SK-N-SH treated with all-trans-retinoic acid at 6 μM for 48 hours (cell line): ENCODE measurements around the gene TOMM7.

Experiments
- ATAC-seq: fragments of 200-7000 bp; cut with Tn5 transposase; 3 replicates; pipeline ENCODE4 v1.9.1; 2020; ENCODE audit warnings: mild to moderate bottlenecking, moderate library complexity
- BACH2 ChIP-seq: fragments of 250-450 bp; sonication (Bioruptor Pico); IDR thresholded peaks from 2 replicates; pipeline ENCODE4 v1.9.0; 2021; ENCODE audit warnings: mild to moderate bottlenecking, borderline replicate concordance
- CSDC2 ChIP-seq: fragments of 250-450 bp; sonication (Bioruptor Pico); IDR thresholded peaks from 2 replicates; pipeline ENCODE4 v1.5.0; 2020; ENCODE audit warnings: mild to moderate bottlenecking, moderate library complexity
- ESRRG ChIP-seq: fragments of 250-450 bp; sonication (Bioruptor Pico); IDR thresholded peaks from 2 replicates; pipeline ENCODE4 v1.6.1; 2021; ENCODE audit warnings: mild to moderate bottlenecking
- GLIS3 ChIP-seq: fragments of 250-450 bp; sonication (Bioruptor Pico); IDR thresholded peaks from 2 replicates; pipeline ENCODE4 v1.5.0; 2020; ENCODE audit warnings: mild to moderate bottlenecking, moderate library complexity
- OSR1 ChIP-seq: fragments of 250-450 bp; sonication (Bioruptor Pico); IDR thresholded peaks from 2 replicates; pipeline ENCODE4 v1.8.0; 2022; ENCODE audit warnings: moderate library complexity, mild to moderate bottlenecking, inconsistent platforms
- PPARA ChIP-seq: fragments of 250-450 bp; sonication (Bioruptor Pico); IDR thresholded peaks from 2 replicates; pipeline ENCODE4 v1.5.0; 2020; ENCODE audit warnings: mild to moderate bottlenecking, borderline replicate concordance
- RARB ChIP-seq: fragments of 250-450 bp; sonication (Bioruptor Pico); IDR thresholded peaks from 2 replicates; pipeline ENCODE4 v1.8.0; 2021; ENCODE audit warnings: mild to moderate bottlenecking, moderate library complexity
- SNAI2 ChIP-seq: fragments of 250-450 bp; sonication (Bioruptor Pico); IDR thresholded peaks from 2 replicates; pipeline ENCODE4 v1.5.0; 2020; ENCODE audit warnings: mild to moderate bottlenecking, moderate library complexity
- TCF4 ChIP-seq: fragments of 250-450 bp; sonication (Bioruptor Pico); IDR thresholded peaks from 2 replicates; pipeline ENCODE4 v1.8.0; 2021; ENCODE audit warnings: mild to moderate bottlenecking, moderate library complexity, borderline replicate concordance
- TOX ChIP-seq: fragments of 250-450 bp; sonication (Bioruptor Pico); IDR thresholded peaks from 2 replicates; pipeline ENCODE4 v1.8.0; 2021; ENCODE audit warnings: mild to moderate bottlenecking, moderate library complexity, borderline replicate concordance
- ZC3H10 ChIP-seq: fragments of 250-450 bp; sonication (Bioruptor Pico); IDR thresholded peaks from 2 replicates; pipeline ENCODE4 v1.5.1; 2021; ENCODE audit warnings: mild to moderate bottlenecking, moderate library complexity
- ZFP3 ChIP-seq: fragments of 250-450 bp; sonication (Bioruptor Pico); IDR thresholded peaks from 2 replicates; pipeline ENCODE4 v1.5.0; 2020; ENCODE audit warnings: mild to moderate bottlenecking, moderate library complexity
- ZFP30 ChIP-seq: fragments of 450-650 bp; formaldehyde crosslinking; IDR thresholded peaks from 2 replicates; pipeline ENCODE4 v1.5.0; 2022; ENCODE audit warnings: mild to moderate bottlenecking, moderate library complexity
- ZNF565 ChIP-seq: fragments of 450-650 bp; formaldehyde crosslinking; conservative IDR thresholded peaks from 2 replicates; pipeline ENCODE4 v1.5.0; 2020; ENCODE audit warnings: low read depth, mild to moderate bottlenecking, moderate library complexity
- ZNF70 ChIP-seq: fragments of 450-650 bp; formaldehyde crosslinking; IDR thresholded peaks from 2 replicates; pipeline ENCODE4 v1.5.0; 2020; ENCODE audit warnings: mild to moderate bottlenecking, moderate library complexity
- ZNF8 ChIP-seq: fragments of 450-650 bp; formaldehyde crosslinking; IDR thresholded peaks from 2 replicates; pipeline ENCODE4 v1.5.0; 2020; ENCODE audit warnings: mild to moderate bottlenecking, moderate library complexity
- TF ChIP-seq, protein P1 (sequence below): fragments of 250-450 bp; sonication (Bioruptor Pico); IDR thresholded peaks from 2 replicates; pipeline ENCODE4 v1.5.1; 2021; ENCODE audit warnings: mild to moderate bottlenecking, moderate library complexity
- TF ChIP-seq, protein P2 (sequence below): fragments of 250-450 bp; sonication (Bioruptor Pico); IDR thresholded peaks from 2 replicates; pipeline ENCODE4 v1.5.1; 2020; ENCODE audit warnings: low read depth, mild to moderate bottlenecking, moderate library complexity
- TF ChIP-seq, protein P3 (sequence below): fragments of 250-450 bp; sonication (Bioruptor Pico); IDR thresholded peaks from 2 replicates; pipeline ENCODE4 v1.8.0; 2020; ENCODE audit warnings: mild to moderate bottlenecking, moderate library complexity, borderline replicate concordance
- TF ChIP-seq, protein P4 (sequence below): fragments of 250-450 bp; sonication (Bioruptor Pico); IDR thresholded peaks from 2 replicates; pipeline ENCODE4 v1.5.0; 2020; ENCODE audit warnings: mild to moderate bottlenecking, moderate library complexity

Gene TOMM7

DNA sequence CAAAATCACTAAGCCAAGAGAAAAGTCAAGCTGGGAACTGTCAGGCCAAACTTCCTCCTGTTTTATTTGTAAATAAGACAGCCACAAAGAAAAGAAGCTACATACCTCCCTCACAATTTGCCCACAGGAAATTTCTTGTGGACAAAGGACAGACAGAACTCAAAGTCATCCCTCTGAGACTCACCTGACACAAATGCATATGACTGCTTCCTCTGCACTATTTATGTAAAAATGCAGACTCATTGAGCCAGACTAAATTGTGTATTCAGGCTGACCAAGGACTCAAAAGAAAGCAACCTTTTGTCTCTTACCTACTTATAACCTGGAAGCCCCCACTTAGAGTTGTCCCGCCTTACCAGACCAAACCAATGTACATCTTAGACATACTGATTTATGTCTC is 11.8 kb downstream of the TOMM7 start:
- no peak for ATAC-seq
- TF ChIP-seq RARB (CRISPR knock-in tag) (no peak), CSDC2 (no peak), PPARA (CRISPR knock-in tag) (no peak), ZNF565 (no peak), SNAI2 (CRISPR knock-in tag) (no peak)

DNA sequence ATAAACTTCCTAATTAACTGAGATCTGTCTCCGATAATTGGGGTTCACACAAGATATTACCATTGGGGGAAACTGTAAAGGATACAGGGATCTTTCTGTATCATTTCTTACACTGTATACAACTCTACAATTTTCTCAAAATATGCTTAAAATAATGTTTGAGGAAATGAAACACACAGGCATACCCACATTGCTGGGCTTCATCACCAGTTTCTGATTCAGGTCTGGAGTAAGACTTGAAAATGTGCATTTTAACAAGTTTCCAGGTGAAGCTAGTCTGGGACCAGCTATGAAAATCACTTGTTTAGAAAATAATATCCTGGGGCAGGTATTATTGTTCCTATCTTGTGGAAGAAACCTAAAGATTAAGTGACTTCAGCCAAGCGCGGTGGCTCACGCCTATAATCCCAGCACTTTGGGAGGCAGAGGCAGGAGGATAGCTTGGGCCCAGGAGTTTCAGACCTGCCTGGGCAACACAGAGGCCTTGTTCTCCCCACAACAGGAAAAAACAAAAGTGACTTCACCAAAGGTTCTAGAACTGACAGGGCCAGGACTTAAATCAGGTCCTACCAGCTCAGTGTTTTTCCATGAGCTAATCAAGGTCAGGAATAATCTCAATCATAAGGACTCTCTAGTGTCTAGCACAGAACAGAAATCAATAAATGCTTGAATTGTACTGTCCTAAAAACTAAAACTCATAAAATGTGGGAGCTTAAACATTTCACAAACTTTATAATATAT is 12.6 kb downstream of the TOMM7 start:
- TF ChIP-seq TOX (CRISPR knock-in tag) (no peak), ESRRG (CRISPR knock-in tag) (no peak), TCF4 (CRISPR knock-in tag) (no peak), GLIS3 (CRISPR knock-in tag) (no peak), CSDC2 (no peak), ZC3H10 (CRISPR knock-in tag) (no peak), ZNF8 (CRISPR knock-in tag) (no peak), OSR1 (CRISPR knock-in tag) (no peak), ZNF70 (CRISPR knock-in tag) (no peak)
- TF ChIP-seq, protein P1, sequence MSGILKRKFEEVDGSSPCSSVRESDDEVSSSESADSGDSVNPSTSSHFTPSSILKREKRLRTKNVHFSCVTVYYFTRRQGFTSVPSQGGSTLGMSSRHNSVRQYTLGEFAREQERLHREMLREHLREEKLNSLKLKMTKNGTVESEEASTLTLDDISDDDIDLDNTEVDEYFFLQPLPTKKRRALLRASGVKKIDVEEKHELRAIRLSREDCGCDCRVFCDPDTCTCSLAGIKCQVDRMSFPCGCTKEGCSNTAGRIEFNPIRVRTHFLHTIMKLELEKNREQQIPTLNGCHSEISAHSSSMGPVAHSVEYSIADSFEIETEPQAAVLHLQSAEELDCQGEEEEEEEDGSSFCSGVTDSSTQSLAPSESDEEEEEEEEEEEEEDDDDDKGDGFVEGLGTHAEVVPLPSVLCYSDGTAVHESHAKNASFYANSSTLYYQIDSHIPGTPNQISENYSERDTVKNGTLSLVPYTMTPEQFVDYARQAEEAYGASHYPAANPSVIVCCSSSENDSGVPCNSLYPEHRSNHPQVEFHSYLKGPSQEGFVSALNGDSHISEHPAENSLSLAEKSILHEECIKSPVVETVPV (CRISPR knock-in tag), result no peak
- TF ChIP-seq, protein P2, sequence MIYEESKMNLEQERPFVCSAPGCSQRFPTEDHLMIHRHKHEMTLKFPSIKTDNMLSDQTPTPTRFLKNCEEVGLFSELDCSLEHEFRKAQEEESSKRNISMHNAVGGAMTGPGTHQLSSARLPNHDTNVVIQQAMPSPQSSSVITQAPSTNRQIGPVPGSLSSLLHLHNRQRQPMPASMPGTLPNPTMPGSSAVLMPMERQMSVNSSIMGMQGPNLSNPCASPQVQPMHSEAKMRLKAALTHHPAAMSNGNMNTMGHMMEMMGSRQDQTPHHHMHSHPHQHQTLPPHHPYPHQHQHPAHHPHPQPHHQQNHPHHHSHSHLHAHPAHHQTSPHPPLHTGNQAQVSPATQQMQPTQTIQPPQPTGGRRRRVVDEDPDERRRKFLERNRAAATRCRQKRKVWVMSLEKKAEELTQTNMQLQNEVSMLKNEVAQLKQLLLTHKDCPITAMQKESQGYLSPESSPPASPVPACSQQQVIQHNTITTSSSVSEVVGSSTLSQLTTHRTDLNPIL, result no peak
- TF ChIP-seq, protein P3, sequence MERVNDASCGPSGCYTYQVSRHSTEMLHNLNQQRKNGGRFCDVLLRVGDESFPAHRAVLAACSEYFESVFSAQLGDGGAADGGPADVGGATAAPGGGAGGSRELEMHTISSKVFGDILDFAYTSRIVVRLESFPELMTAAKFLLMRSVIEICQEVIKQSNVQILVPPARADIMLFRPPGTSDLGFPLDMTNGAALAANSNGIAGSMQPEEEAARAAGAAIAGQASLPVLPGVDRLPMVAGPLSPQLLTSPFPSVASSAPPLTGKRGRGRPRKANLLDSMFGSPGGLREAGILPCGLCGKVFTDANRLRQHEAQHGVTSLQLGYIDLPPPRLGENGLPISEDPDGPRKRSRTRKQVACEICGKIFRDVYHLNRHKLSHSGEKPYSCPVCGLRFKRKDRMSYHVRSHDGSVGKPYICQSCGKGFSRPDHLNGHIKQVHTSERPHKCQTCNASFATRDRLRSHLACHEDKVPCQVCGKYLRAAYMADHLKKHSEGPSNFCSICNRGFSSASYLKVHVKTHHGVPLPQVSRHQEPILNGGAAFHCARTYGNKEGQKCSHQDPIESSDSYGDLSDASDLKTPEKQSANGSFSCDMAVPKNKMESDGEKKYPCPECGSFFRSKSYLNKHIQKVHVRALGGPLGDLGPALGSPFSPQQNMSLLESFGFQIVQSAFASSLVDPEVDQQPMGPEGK (CRISPR knock-in tag), result no peak
- TF ChIP-seq, protein P4, sequence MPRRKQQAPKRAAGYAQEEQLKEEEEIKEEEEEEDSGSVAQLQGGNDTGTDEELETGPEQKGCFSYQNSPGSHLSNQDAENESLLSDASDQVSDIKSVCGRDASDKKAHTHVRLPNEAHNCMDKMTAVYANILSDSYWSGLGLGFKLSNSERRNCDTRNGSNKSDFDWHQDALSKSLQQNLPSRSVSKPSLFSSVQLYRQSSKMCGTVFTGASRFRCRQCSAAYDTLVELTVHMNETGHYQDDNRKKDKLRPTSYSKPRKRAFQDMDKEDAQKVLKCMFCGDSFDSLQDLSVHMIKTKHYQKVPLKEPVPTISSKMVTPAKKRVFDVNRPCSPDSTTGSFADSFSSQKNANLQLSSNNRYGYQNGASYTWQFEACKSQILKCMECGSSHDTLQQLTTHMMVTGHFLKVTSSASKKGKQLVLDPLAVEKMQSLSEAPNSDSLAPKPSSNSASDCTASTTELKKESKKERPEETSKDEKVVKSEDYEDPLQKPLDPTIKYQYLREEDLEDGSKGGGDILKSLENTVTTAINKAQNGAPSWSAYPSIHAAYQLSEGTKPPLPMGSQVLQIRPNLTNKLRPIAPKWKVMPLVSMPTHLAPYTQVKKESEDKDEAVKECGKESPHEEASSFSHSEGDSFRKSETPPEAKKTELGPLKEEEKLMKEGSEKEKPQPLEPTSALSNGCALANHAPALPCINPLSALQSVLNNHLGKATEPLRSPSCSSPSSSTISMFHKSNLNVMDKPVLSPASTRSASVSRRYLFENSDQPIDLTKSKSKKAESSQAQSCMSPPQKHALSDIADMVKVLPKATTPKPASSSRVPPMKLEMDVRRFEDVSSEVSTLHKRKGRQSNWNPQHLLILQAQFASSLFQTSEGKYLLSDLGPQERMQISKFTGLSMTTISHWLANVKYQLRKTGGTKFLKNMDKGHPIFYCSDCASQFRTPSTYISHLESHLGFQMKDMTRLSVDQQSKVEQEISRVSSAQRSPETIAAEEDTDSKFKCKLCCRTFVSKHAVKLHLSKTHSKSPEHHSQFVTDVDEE, result no peak
- ATAC-seq, result no peak

DNA sequence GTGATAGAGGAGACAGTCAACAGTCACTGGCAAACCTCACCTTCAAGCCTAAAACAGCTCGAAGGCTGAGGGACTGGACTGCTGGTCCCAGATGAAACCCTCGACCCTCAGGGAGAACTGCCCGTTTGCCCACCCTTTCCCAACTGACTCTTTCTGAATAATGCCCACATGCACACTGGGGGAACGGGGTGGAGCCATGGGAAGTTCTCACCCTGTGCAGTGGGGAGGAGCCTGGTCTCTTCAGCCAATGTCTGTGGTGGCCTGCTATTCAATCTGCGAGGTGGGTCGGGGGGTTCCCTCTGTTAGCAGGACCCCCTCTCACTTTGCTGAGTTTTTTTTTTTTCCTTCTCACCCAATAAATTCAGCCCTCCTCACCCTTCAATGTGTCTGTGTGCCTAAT is 14.5 kb downstream of the TOMM7 start:
- TF ChIP-seq TOX (CRISPR knock-in tag) (no peak), ESRRG (CRISPR knock-in tag) (no peak), ZFP3 (CRISPR knock-in tag) (no peak), ZC3H10 (CRISPR knock-in tag) (no peak), OSR1 (CRISPR knock-in tag) (no peak), ZFP30 (CRISPR knock-in tag) (no peak), SNAI2 (CRISPR knock-in tag) (no peak), ZNF565 (no peak), GLIS3 (CRISPR knock-in tag) (no peak)
- TF ChIP-seq, protein P3 (CRISPR knock-in tag), result no peak
- ATAC-seq, result no peak

DNA sequence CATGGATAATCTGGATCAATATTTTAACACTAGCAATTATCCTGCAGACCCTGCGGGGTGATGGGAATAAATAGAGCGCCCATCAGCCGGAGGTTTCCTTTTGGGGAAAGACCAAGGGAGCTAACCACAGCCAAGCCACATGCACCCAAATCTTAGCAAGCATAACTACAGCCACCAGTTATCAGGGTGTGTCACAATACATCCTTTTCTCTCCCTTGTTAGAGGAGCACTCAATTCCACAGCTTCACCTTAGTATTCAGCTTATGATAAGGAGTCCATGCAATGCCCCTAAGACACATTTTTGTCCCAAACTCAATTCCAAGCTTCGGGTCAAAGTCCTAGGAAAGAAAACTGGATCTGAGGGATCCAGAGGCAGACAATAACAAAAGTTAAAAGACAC is 15.9 kb downstream of the TOMM7 start:
- ATAC-seq, result no peak
- TF ChIP-seq PPARA (CRISPR knock-in tag) (no peak), ZNF565 (no peak), BACH2 (CRISPR knock-in tag) (no peak)
